ENCODE measurements around the gene TYK2. TPM values are rescaled to one million over a fixed set of nuclear protein-coding genes. Genes with fewer than 3 reads are reported as not detected.

TYK2 gene
- total and polyA plus RNA-seq, 2 of the 13 experiments (the other 11 are each of a cell fraction or from before 2014, with no cell fraction given), result 38.8 to 60.1 TPM

DNA sequence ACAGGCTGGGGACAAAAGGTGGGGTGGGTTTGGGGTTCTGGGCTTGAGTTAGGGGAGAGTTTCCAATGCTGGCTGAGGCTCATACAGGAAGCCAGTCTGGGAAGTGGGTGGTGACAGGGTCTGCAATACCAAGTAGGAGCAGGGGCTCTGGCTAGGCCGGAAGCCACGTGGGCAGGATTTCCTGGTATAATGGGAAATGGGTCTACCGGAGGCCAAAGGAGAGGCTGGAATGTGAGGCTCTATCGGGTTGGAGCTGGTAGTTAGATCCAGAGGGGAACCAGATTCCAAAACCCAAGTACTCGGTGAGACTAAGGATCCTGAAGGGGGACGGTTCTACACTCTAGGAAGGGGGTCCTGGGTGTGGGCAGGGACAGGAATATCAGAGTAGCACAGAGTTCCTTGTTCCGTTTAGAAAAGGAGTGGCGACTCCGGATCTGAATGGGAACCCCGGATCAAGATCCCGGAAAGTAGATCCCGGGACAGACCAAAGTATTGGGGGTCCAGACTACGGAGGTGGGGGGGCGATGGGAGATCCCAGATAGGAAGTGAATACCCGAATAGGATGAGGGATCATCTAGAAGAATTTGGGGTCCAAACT lies 22.2 kb upstream of the TYK2 start (continued):
- TF ChIP-seq ZNF580 (CRISPR knock-in tag; IDR thresholded peaks at IDR 0.05; ENCODE audit: borderline replicate concordance, low read depth) (0 out of 2 replicates have a peak, but pooled peaks have one; percentile 27), ZNF768 (CRISPR knock-in tag; IDR thresholded peaks at IDR 0.05) (no peak), ZNF775 (CRISPR knock-in tag; IDR thresholded peaks at IDR 0.05; ENCODE audit: borderline replicate concordance) (no peak), DMAP1 (CRISPR knock-in tag; IDR thresholded peaks at IDR 0.05) (0 out of 2 replicates have a peak, but pooled peaks have one; percentile 37), SNAI1 (CRISPR knock-in tag; IDR thresholded peaks at IDR 0.05; ENCODE audit: borderline replicate concordance) (peak; percentile 38; the same call in 1 of the 2 replicates), YEATS2 (CRISPR knock-in tag; IDR thresholded peaks at IDR 0.05; ENCODE audit: borderline replicate concordance) (peak; percentile 58; the same call in 1 of the 2 replicates), POLR2A (IDR thresholded peaks at IDR 0.05; ENCODE audit: insufficient read depth in 1 of 2, low read depth in 2 of 2, low read length in 2 of 2) (peak; percentile 30 to 33; a peak in 2 of 4 replicates), GABPA (IDR thresholded peaks at IDR 0.05; ENCODE audit: low read depth, low read length) (peak; percentile 61), GABPA (CRISPR knock-in tag; IDR thresholded peaks at IDR 0.05; ENCODE audit: low read depth) (peak; percentile 90), ARID4A (CRISPR knock-in tag; IDR thresholded peaks at IDR 0.05; ENCODE audit: borderline replicate concordance) (peak; percentile 13; the same call in 1 of the 2 replicates), NFKBIZ (CRISPR knock-in tag; IDR thresholded peaks at IDR 0.05) (no peak), POLR2G (IDR thresholded peaks at IDR 0.05; ENCODE audit: low read depth, low read length) (0 out of 2 replicates have a peak, but pooled peaks have one; percentile 38), XRCC5 (optimal IDR thresholded peaks at IDR 0.05; ENCODE audit: low read length) (no peak), ZNF629 (CRISPR knock-in tag; conservative IDR thresholded peaks at IDR 0.05) (peak; percentile 71), SIN3A (IDR thresholded peaks at IDR 0.05; ENCODE audit: borderline replicate concordance, low read depth, low read length) (0 out of 2 replicates have a peak, but pooled peaks have one; percentile 44), MXI1 (IDR thresholded peaks at IDR 0.05; ENCODE audit: borderline replicate concordance, low read depth, low read length) (peak; percentile 62; the same call in 1 of the 3 replicates), MXD4 (CRISPR knock-in tag; IDR thresholded peaks at IDR 0.05) (peak; percentile 30; the same call in 1 of the 2 replicates), GATAD2A (CRISPR knock-in tag; IDR thresholded peaks at IDR 0.05) (no peak), TEAD3 (CRISPR knock-in tag; optimal IDR thresholded peaks at IDR 0.05; ENCODE audit: borderline replicate concordance) (peak; percentile 90), ETV5 (CRISPR knock-in tag; IDR thresholded peaks at IDR 0.05; ENCODE audit: borderline replicate concordance) (peak; percentile 68), MED1 (CRISPR knock-in tag; IDR thresholded peaks at IDR 0.05) (no peak)
- TF ChIP-seq, protein P1, sequence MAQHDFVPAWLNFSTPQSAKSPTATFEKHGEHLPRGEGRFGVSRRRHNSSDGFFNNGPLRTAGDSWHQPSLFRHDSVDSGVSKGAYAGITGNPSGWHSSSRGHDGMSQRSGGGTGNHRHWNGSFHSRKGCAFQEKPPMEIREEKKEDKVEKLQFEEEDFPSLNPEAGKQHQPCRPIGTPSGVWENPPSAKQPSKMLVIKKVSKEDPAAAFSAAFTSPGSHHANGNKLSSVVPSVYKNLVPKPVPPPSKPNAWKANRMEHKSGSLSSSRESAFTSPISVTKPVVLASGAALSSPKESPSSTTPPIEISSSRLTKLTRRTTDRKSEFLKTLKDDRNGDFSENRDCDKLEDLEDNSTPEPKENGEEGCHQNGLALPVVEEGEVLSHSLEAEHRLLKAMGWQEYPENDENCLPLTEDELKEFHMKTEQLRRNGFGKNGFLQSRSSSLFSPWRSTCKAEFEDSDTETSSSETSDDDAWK (CRISPR knock-in tag; IDR thresholded peaks at IDR 0.05), result no peak
- TF ChIP-seq, protein P2, sequence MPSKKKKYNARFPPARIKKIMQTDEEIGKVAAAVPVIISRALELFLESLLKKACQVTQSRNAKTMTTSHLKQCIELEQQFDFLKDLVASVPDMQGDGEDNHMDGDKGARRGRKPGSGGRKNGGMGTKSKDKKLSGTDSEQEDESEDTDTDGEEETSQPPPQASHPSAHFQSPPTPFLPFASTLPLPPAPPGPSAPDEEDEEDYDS (CRISPR knock-in tag; IDR thresholded peaks at IDR 0.05), result peak; percentile 28; the same call in 1 of the 2 replicates
- TF ChIP-seq, protein P3, sequence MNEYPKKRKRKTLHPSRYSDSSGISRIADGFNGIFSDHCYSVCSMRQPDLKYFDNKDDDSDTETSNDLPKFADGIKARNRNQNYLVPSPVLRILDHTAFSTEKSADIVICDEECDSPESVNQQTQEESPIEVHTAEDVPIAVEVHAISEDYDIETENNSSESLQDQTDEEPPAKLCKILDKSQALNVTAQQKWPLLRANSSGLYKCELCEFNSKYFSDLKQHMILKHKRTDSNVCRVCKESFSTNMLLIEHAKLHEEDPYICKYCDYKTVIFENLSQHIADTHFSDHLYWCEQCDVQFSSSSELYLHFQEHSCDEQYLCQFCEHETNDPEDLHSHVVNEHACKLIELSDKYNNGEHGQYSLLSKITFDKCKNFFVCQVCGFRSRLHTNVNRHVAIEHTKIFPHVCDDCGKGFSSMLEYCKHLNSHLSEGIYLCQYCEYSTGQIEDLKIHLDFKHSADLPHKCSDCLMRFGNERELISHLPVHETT (CRISPR knock-in tag; conservative IDR thresholded peaks at IDR 0.05), result 0 out of 2 replicates have a peak, but pooled peaks have one; percentile 18
